ENCODE measurements around the gene APBA2.

APBA2 gene

GRCh38 chr15:28942046-28942445, 56.3 kb downstream of the APBA2 start:
- peak in 2 of 4 experiments; percentile 38 to 46 for DNase-seq

- no peak for DNase-seq
Observed at GRCh38 chr15:28942571-28942970, 56.8 kb downstream of the APBA2 start.

- no peak for DNase-seq
Observed at GRCh38 chr15:28943146-28943545, 57.4 kb downstream of the APBA2 start.

DNA sequence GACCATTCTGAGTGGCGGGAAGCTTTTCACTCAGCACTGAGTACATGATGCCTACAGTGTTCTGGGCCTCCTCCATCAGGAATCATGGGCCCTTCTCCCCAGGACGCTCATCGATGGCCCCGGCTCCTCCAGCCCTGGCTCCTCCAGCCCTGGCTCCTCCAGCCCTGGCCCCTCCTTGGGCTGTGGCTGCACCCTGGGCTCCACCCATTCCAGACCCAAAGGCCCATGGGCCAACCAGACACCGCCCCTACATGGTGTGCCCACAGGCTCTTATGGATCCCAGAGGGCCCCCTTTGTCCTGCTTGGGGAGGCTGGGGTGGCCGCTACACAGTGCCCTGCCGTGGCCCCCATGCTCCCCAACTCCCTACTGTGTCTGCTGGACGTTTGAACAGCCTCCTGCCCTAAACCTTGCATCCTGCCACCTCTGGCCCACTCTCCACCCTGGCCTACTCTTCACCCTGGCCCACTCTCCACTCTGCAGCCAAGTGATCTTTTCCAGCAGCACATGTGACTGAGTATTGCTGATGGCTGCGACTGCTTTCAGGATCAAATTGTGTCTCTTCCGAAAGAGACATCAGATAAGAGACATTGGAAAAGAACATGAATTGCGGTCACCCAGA, 57.9 kb downstream of the APBA2 start:
- DNase-seq: no peak

GRCh38 chr15:28944286-28944685, 58.5 kb downstream of the APBA2 start:
- DNase-seq: no peak

GRCh38 chr15:28944696-28945300, 59.0 kb downstream of the APBA2 start:
- no peak for DNase-seq

GRCh38 chr15:28945626-28946230, 60.0 kb downstream of the APBA2 start:
- DNase-seq: no peak

- DNase-seq: no peak
Observed at GRCh38 chr15:28946803-28947202, 61.0 kb downstream of the APBA2 start.

DNA sequence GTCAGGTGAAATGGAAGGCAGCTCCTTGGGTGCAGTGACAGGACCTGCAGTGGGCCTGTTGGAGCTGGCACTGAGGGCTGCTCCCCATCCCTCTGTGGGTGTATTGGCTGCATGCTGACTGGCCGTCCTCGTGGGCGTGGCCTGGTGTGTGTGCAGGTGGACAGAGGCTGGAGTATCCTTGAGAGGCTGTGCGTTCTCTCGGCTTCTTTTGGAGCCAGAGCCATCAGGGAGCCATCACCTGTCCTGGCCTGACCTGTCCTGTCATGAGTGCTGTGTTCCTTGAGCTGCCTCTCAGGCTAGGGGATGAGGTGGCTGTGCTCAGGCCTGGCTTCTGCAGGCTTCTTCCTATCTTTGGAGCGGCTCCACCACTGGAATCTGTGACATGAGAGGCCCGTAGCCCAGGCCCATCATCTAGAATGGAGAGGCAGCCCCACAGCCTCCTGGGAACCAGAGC, 61.5 kb downstream of the APBA2 start:
- DNase-seq: no peak

- no peak for DNase-seq
Observed at GRCh38 chr15:28948036-28948435, 62.3 kb downstream of the APBA2 start.

DNA sequence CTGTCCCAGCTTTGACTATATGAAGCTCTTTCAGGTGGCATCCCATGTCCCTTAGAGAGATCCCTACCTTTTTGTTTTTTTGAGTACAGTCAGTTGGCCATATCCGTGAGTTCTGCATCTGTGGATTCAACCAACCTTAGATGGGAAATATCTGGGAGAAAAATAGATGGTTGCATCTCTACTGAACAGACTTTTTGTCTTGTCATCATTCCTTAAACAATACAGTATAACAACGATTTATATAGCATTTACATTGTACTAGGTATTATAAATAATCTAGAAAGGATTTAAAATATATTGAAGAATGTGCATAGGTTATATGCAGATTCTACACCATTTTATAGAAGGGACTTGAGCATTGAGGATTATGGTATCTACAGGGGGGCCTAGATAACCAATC, 65.1 kb downstream of the APBA2 start:
- no peak for DNase-seq

DNA sequence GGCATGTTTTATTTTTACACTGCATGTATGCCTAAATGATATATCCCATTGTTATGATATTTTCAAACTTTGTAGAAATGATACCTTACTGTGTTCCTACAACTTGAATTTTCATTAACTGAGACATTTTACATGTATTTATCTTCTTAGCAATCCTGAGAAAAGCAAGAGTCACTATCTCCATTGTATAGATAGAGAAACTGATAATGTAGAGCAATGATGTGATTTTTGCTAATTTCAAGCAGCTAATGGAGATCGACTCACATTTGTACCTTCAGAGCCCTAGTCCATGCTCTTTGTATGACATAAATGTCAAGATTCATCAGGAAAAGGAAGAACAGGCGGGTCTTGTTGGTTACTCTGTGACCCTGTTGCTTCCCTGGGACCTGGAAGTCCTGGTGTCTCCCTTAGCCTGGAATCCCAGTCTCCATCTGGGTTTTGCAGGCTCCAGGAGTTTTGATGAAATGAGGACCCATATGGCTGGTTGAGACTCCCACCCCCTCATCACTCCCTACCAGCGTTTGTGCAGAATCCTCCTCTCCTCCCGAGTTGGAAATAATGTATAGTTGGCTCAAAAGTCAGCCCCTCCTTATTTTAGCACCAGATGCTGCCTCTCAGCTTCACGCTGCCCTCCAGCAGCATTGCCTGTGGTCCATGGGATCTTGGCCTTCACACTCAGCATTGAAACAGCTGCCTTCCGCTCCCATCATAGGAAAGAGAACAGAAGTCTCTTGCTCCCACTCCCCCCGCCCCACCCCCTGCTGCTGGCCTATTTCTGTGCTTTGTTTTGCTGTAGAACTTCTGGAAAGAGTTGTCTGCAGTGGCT, 67.1 kb downstream of the APBA2 start:
- no peak for DNase-seq

DNA sequence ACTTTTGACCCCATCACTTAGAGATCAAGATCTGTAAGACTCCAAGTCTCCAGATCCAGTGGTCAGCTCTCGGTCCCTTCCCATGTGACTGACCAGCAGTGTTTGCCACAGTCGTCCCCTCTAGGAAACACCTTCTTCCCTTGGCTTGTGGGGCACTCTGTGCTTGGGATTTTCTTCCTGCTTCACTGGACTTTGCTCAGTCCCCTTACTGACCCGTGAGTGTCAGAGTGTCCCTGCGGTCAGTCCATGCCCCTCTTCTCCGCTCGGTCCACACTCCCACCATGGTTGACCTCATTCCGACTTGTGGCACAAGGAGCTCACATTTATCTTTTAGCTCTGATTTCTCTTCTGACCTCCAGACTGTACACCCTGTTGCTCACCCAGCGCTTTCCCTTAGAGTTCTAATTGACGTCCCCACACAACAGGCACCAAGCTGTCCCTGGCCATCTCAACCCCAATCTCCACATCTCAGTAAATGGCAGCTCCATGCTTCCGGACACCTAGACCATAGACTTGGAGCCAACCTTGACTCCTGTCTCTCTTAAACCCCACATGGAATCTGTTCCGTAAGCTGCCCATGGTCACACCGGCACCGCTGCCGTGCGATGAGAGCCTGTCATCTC, 67.9 kb downstream of the APBA2 start:
- no peak for DNase-seq

- DNase-seq: no peak
Observed at GRCh38 chr15:28954466-28955159, 68.8 kb downstream of the APBA2 start.

DNA sequence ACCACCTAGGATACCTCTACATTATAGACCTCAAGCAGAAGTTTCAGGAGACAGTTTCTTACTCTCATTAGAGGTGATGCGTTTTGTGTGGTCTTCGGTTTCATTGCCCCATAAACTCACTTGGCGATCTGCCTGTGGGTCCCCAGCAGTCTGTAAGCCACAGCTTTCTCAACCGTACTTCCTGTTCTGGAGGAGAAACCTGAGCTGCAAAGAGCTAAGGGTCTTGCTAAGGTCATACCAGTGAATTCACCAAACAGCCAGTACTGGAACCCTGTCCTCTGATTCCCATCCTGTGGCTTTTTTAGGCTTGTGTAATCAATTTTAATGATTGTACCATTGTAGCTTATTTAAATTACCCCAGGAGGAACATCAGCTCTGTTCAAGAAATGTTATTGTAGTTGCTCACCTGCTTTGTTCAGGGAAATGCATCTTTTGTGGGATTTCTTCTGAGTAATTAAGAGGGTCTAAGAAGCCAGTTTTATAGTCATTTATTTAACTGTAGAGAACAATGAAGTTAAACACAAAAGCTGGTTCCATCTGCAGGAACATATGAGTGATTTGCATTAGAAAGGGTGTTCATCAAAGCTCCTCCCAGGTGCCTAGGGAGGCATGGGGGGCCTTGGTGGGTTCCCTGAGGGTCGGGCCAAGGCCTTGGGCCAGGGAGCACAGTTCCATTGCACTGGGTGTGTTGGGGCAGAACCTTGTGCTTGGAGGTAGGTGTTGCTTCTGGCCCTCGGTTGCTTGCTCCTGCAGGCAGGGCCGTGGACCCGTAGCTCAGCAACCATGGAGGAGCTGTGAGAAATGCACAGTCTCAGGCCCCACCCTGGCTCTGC, 69.6 kb downstream of the APBA2 start:
- no peak for DNase-seq

DNA sequence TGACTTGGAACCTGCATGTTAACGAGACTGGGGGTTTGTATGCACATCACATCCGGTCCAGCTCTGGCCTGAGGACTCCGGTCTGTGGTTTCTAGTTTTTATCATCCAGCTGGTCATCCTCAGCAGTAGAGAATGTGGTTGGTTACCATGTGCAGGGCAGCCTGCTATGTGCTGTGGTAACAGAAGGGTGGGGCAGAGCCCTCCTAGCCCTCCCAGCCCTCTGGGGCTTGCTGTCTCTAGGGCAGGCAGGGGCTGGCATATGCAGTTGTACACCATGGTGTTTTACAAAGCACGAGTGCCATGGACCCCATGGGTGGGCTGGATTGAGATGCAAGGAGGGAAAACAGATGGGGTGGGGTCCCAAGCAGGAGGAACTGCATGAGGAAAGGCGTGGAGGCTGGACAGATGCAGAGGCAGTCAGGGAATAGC, 70.2 kb downstream of the APBA2 start:
- DNase-seq: no peak

DNA sequence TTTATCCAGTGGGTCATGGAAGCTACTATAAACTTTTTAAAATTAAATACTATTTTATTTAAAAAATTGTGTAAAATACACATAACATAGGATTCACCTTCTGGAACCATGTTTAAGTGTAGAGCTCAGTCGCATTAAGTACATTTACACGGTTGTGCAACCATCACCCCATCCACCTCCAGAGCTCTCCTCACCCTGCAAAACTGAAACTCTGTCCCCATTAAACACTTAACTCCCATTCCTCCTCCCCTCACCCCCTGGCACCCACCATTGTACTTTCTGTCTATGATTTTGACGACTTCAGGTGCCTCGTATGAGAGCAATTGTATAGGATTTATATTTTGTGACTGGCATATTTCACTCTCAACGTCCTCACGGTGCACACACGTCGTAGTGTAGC, 70.7 kb downstream of the APBA2 start:
- DNase-seq: no peak

DNA sequence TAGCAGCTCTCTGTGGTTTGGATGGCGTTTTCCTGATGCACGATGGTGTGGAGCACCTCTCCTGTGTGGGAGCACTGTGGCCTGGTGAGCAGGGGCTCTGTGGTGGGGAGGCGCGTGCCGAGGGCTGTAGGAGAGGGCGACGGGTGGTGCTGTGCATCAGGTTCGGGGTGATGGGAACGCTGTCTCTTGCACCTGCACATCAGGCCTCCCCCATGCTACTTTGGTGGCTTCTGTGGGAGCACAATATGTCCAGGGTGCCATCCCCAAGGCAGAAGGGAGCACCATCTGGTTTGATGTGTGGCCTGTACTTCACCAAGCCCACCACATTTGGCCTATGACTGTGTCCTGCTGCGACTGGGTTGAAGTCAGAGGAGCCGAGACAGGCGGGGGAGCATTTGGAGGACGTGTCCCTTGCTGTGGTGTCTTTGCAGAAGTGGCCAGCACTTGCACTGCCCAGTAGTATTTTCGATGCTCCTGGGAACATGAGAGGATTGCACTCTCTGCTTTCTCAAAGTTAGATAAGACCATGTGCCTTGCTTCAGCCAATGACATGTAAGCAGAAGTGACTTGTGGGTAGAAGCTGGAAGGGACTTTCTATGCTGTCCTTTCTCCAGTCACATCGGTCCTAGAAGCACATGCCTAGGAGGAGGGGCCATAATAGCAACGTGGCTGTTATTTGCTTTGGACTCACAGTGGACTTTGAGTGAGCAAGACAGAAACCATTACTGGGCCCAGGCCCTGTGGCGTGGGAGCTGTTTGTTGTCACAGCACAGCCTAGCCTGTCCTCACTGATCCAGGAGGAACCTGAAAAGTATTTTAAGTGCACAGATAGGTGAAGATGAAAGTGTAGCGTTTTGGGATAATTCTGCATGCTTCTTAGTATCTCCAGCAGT, 72.1 kb downstream of the APBA2 start:
- no peak for DNase-seq

DNA sequence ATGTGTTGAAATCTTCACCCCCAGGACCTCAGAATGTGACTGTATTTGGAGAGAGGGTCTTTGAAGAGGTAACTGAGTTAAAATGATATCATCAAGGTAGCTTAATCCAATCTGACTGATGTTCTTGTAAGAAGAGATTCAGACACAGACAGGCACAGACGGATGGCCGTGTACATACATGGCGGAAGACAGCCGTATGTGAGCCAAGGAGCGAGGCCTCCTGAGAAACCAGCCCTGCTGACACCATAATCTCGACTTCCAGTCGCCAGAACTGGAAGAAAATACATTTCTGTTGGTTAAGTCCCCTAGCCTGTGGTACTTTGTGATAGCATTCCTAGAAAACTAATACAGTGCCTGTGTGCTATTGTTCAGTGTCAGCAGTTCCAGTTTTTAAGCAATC, 73.6 kb downstream of the APBA2 start:
- no peak for DNase-seq

- DNase-seq: no peak
Observed at GRCh38 chr15:28960979-28961378, 75.2 kb downstream of the APBA2 start.

DNA sequence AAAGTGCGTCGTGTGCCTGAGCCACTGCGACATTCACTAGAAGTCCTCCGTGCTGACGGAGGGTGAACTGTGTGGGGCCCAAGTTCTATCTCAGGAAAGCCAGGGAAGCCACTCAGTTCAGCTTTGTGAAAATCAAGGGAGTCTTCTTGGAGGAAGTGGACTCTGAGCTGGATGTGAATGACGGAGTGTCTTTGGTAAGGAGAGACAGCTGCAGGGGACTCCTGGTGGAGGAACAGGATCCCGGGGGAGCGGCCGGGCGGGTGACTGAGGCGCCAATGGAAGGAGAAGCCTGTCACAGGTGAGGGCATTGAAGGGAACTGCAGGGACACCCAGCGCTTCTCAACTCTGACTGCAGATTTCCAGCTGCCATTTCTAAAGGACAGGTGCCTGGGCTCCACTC, 75.6 kb downstream of the APBA2 start:
- no peak for DNase-seq
